GM13977 (cell line): ENCODE results near the gene IL16.

Source experiments
- DNase-seq: peaks from one replicate; pipeline ENCODE4 v3.0.0; 2012; ENCODE audit warnings: low spot score
- in situ Hi-C: fragments of 300-500 bp; cut with MboI; formaldehyde crosslinking; loops from one replicate; pipeline ENCODE4 v1.12.0; 2022; ENCODE audit warnings: low sequenced_read_pairs, low pct_unique_long_range_greater_than_20kb, mixed read lengths, inconsistent platforms; ENCODE audit not compliant: unreplicated experiment
- TF ChIP-seq, protein P1 (sequence below): IDR thresholded peaks from 2 replicates; pipeline ENCODE4 v1.5.1; 2012; ENCODE audit warnings: mild to moderate bottlenecking, control low read depth; ENCODE audit not compliant: insufficient read depth; ENCODE audit errors: extremely low read depth, missing control alignments

Gene IL16

DNA sequence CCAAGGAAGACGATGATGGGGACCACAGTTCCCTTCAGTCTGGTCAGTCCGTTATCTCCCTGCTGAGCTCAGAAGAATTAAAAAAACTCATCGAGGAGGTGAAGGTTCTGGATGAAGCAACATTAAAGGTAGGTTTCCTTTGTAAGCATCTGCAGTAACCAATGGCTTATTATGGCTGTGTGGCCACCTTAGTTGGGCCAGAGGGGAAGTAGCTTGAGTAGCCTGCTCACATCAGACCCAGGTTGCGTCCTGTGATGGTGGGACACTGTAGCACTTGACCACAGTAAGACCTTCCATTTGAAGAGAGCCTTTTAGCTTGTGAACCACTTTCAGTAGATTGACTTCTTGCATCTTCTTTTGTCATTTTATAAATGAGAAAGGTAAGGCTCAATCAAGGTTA, 104.7 kb downstream of the IL16 start:
- in situ Hi-C loops = no loop called here
- DNase-seq = no peak
- TF ChIP-seq, protein P1, sequence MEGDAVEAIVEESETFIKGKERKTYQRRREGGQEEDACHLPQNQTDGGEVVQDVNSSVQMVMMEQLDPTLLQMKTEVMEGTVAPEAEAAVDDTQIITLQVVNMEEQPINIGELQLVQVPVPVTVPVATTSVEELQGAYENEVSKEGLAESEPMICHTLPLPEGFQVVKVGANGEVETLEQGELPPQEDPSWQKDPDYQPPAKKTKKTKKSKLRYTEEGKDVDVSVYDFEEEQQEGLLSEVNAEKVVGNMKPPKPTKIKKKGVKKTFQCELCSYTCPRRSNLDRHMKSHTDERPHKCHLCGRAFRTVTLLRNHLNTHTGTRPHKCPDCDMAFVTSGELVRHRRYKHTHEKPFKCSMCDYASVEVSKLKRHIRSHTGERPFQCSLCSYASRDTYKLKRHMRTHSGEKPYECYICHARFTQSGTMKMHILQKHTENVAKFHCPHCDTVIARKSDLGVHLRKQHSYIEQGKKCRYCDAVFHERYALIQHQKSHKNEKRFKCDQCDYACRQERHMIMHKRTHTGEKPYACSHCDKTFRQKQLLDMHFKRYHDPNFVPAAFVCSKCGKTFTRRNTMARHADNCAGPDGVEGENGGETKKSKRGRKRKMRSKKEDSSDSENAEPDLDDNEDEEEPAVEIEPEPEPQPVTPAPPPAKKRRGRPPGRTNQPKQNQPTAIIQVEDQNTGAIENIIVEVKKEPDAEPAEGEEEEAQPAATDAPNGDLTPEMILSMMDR = no peak

DNA sequence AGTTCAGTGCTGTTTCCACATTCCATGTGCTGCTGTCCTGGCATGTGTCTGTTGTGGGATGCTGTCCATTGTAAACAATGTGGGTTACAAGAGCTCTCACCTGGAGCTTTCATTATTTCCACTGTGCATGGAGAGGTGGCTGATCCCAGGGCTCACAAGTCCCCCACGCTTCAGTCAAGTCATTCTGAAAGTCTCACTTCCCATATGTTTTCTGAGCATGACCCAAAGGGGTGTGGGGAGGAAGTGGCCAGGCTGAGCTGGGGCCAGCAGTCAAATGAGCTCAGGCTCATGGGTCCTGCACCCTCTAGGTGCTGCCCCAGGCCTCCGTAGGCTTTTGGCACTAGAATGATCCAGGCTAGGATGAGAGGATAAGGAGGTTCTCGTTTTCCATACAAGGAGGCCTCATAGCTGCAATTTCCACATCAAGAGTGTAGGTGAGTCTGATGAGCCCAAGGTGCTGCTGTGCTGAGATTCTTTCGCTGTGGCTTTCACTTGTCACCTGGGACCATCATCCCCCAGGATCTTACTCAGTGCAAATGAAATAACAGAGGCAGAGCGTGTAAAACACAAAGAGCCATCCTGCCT, 105.2 kb downstream of the IL16 start:
- TF ChIP-seq, protein P1 = no peak
- DNase-seq = no peak
- in situ Hi-C loops = no loop called here

DNA sequence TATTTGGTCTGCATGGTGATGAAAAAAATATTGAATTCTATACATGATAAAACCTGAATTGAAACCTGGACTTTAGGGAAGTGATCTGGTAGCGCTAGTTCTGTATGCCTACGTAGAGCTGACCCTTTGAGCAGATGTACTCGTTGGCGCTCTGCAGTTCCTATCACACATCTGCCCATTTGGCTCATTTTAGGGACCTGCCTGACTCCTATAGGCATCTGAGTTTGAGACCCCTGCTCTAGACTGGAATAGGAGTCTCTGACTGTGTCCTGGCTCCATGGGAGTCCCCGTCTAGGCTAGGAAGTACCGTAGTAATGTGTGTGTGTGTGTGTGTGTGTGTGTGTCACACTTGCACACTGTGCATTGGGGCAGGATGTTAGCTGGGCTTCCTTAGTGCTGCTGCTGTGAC, 106.0 kb downstream of the IL16 start:
- TF ChIP-seq, protein P1 = no peak
- no peak for DNase-seq
- in situ Hi-C loops = no loop called here

DNA sequence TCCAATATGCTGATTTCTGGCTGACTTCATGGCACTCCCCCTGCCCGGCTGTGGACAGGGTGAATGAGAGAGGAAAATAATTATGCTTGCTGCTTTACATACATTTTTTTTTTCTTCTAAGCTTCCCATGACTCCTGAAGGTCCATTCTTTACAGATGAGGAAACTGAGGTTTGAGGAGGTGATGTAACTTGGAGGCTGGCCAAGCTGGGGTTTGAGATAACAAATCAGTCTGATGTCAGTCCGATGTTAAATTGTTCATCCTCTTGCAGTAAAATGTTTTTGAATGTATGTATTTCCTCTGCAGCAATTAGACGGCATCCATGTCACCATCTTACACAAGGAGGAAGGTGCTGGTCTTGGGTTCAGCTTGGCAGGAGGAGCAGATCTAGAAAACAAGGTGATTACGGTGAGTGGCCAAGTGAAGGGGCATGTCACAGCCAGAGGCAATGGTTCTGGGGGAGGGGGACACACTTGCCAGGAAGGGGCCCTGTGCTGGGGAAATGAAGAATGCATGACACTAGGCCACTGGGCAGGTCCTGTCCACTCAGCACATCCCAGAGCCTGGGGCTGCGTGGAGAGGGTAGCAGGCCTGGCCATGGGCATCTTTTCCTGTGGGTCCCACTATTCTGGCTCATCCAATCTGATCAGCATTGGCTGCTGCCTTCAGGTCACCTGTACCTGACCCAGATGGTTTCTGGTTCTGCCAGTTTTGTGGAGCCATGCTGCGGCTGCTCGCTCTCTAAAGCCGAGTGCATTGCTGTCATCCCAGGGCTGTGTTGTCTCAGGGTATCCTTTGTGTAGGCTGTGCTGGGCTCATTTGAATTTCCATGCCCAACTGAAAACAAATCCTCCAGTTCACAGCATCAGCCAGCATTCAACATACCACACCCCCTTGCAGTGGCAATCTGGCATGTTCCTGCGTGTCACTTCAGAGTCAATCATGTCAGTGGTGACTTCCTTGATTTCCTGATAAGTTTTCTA, 106.9 kb downstream of the IL16 start:
- DNase-seq = no peak
- in situ Hi-C loops = no loop called here
- TF ChIP-seq, protein P1 = no peak

DNA sequence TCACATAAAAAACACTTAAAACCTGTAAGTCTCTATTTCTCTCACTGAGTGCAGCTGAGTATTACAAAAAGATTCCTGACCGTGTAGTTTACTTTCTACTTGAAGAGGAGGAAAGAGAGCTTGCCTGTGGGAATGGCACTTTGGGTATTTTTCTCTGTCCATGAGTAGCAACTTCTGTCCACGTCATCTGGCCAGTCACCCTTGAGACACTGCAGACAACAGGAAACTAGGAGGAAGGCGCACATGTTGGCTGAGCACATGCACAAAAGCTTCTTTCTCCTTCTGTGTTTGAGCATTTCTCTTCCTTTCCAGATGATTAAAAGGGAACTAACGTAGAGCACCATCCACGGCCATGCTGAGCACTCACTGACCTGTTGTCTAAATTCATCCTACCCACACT, 107.5 kb downstream of the IL16 start:
- DNase-seq = no peak
- TF ChIP-seq, protein P1 = no peak
- in situ Hi-C loops = no loop called here

DNA sequence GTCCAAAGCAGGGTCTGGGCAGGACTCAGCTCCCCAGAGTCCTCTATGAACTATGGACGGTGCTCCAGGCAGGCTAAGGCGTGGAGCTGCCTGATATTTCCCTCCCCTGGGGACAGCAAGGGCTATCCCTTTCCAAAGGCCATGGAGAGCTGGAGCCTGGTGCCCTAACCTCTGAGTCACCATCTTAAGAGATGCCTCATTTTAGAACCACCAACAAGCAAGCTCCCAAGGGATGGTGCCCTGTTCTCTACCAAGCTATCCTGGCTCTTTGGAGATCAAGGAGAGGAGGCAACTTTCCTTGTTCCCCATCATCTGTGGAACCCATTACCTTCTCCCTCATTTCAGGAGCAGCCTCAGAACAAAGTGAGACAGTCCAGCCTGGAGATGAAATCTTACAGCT, 111.6 kb downstream of the IL16 start:
- in situ Hi-C loops = no loop called here
- no peak for DNase-seq
- TF ChIP-seq, protein P1 = no peak
